GM10266 (cell line): Measurements from ENCODE around the gene MRPL1.

Experiments
- DNase-seq: peaks from one replicate; pipeline ENCODE4 v3.0.0; 2012; ENCODE audit errors: extremely low spot score
- CTCF ChIP-seq: IDR thresholded peaks from 2 replicates; pipeline ENCODE4 v1.5.1; 2012; ENCODE audit warnings: mild to moderate bottlenecking, low read depth; ENCODE audit not compliant: control insufficient read depth, insufficient read depth; ENCODE audit errors: missing control alignments

MRPL1 gene

GRCh38 chr4:77833126-77833724 is 29.4 kb upstream of the MRPL1 start:
- DNase-seq, result no peak
- TF ChIP-seq CTCF, result no peak

DNA sequence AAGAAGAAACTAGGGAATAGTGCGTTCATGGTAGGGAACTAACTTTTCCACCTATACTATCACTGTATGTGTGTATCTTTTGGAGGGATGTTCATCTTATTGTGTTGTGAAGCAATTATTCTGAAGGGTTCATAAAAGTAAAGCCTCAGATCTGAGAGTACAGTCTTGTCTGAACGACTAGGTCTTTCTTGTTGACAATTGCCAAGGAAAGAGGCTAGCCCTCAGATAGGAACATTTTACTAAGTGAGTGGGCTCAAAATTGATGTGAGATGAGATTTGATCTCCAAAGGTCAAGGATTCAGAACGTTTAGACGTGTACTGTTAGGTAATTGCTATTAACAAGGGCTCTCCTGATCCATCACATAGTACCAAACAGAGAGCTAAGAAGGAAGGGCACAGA is 28.2 kb upstream of the MRPL1 start:
- no peak for DNase-seq
- no peak for TF ChIP-seq CTCF

- no peak for DNase-seq
- TF ChIP-seq CTCF, result no peak
These were observed 19.0 kb upstream of the MRPL1 start for GRCh38 chr4:77843628-77844027.

DNA sequence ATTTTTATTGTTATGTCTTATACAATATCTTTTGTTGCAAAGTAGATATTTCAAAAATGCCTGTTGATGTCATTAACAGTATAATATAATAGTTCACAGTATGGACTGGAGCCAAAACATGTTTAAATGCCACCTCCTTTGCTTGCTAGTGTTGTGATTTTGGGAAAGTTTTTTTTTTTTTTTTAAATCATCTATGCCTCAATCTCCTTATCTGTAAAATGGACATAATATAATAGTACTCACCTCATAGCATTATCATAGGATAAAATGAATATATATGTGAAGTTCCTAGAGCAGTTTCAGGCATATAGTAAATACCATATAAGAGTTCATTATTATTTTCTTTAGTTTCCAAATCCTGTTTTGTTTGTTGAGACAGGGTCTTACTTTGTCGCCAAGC is 18.3 kb upstream of the MRPL1 start:
- DNase-seq, result no peak
- no peak for TF ChIP-seq CTCF

DNA sequence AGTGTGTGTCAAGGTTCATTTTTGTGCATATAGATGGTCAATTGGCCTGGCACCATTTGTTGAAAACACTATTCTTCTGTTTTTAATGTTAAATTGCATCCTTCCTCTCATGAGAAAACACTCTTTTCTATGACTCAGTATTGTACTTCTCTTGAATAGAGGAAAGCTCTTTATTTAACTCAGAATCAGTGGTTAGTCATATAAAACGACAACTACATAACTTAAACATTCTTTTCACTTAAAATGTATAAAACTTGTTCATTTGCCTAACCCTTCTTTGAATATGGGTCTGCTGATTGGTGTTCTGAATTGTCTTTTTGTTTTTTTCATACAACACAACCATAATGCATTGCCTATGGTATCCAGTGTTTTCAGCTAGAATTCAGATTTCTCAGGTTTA is 17.2 kb upstream of the MRPL1 start:
- DNase-seq, result no peak
- TF ChIP-seq CTCF, result no peak

- no peak for DNase-seq
- no peak for TF ChIP-seq CTCF
These were observed 16.7 kb upstream of the MRPL1 start for GRCh38 chr4:77845929-77846328.

- no peak for DNase-seq
- TF ChIP-seq CTCF, result no peak
These were observed 14.1 kb upstream of the MRPL1 start for GRCh38 chr4:77848508-77848907.
